HG03342 (cell line): ENCODE data around the gene PHLPP2.

Experiments used
- ATAC-seq: cut with Tn5 transposase; IDR thresholded peaks from one replicate; pipeline ENCODE4 v1.9.1; 2021; ENCODE audit warnings: mild to moderate bottlenecking, moderate library complexity; ENCODE audit not compliant: unreplicated experiment

Gene PHLPP2

GRCh38 chr16:71724320-71724751 is at the start of gene PHLPP2:
Gene PHLPP2, minus strand, starts transcription at chr16:71724701. Its CDS starts 9,906 bp downstream, at chr16:71714795.
- ATAC-seq = no peak

- no peak for ATAC-seq
These were observed 47.1 kb upstream of the PHLPP2 start for GRCh38 chr16:71771571-71771970.

GRCh38 chr16:71769222-71769621 is 44.7 kb upstream of the PHLPP2 start:
- ATAC-seq = no peak

GRCh38 chr16:71767060-71767900 is 42.8 kb upstream of the PHLPP2 start:
- no peak for ATAC-seq

- ATAC-seq = no peak
These were observed 37.7 kb upstream of the PHLPP2 start for GRCh38 chr16:71762186-71762585.

- no peak for ATAC-seq
These were observed 36.6 kb upstream of the PHLPP2 start for GRCh38 chr16:71761097-71761496.

GRCh38 chr16:71758293-71758760 is 33.8 kb upstream of the PHLPP2 start:
- ATAC-seq = no peak

GRCh38 chr16:71754652-71755051 is 30.2 kb upstream of the PHLPP2 start:
- no peak for ATAC-seq

- ATAC-seq = no peak
These were observed 29.6 kb upstream of the PHLPP2 start for GRCh38 chr16:71754108-71754507.

- no peak for ATAC-seq
These were observed 23.7 kb upstream of the PHLPP2 start for GRCh38 chr16:71748226-71748625.

GRCh38 chr16:71746442-71747046 is 22.0 kb upstream of the PHLPP2 start:
- no peak for ATAC-seq

GRCh38 chr16:71738855-71739254 is 14.4 kb upstream of the PHLPP2 start:
- ATAC-seq = no peak

GRCh38 chr16:71737501-71737900 is 13.0 kb upstream of the PHLPP2 start:
- no peak for ATAC-seq

GRCh38 chr16:71734511-71734910 is 10.0 kb upstream of the PHLPP2 start:
- ATAC-seq = no peak

GRCh38 chr16:71732587-71732986 is 8.1 kb upstream of the PHLPP2 start:
- no peak for ATAC-seq

GRCh38 chr16:71727551-71728324 is 3.2 kb upstream of the PHLPP2 start:
- no peak for ATAC-seq

GRCh38 chr16:71726476-71727315 is 2.2 kb upstream of the PHLPP2 start:
- ATAC-seq = no peak

GRCh38 chr16:71723537-71724319 is 773 bp downstream of the PHLPP2 start:
- ATAC-seq = peak; percentile 63

GRCh38 chr16:71722801-71723536 is 1.5 kb downstream of the PHLPP2 start:
- peak; percentile 32 for ATAC-seq
